ENCODE measurements around the gene PLAAT2.
A peak's percentile ranks its signal among the peaks of the same experiment; 100 is the strongest.
"Not testable (repeated sequence)": the region's sequence is repeated elsewhere in the genome, so short reads cannot be mapped to it uniquely, and the experiment has no call there.

The PLAAT2 gene

GRCh38 chr11:63574856-63575602 is 11.8 kb upstream of the PLAAT2 start:
- DNase-seq, result peak; percentile 23

DNA sequence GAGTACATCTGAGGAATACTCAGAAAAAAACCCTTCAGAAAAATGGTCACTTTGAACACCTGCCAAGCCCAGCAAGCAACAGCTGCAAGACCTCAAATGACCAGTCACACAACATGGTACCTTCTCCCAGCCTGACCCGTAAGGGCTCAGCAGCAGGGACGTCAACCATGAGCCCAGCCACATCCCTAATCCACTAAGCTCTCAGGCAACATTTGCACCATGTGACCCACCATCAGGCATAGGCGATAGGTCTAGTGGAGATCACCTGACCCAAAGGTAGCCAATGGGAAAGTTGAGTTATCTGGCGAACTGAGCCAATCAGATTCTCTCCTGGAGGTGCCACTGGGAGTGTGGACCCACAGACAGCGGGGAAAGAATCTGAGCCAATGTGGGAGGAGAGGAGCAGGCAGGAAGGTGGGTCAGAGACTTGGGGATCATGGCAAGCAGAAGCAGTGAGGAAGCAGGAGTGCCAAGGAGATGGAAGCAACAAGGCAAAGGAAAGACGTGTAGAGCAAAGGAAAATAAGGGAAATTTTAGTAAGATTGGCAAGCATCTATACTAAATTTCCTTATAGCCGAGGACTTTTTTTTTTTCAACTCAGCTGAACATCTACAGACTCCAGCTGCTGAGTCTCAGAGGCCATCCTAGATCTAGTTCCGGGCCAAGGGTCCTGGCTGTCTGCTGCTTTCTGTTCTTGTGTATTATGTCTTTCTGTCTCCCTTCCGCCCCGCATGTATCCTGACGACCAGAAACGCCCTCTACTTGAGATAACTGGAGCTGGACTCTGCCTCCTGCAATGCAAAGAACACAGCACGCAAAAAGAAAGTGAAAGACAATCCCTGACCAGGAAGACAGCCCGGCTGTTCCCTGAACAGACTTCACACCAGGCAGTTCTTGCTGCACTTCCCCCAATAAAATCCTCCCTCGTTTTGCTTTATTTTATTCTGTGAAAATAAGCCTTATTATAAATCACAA is 11.0 kb upstream of the PLAAT2 start:
- peak; percentile 24 for DNase-seq

DNA sequence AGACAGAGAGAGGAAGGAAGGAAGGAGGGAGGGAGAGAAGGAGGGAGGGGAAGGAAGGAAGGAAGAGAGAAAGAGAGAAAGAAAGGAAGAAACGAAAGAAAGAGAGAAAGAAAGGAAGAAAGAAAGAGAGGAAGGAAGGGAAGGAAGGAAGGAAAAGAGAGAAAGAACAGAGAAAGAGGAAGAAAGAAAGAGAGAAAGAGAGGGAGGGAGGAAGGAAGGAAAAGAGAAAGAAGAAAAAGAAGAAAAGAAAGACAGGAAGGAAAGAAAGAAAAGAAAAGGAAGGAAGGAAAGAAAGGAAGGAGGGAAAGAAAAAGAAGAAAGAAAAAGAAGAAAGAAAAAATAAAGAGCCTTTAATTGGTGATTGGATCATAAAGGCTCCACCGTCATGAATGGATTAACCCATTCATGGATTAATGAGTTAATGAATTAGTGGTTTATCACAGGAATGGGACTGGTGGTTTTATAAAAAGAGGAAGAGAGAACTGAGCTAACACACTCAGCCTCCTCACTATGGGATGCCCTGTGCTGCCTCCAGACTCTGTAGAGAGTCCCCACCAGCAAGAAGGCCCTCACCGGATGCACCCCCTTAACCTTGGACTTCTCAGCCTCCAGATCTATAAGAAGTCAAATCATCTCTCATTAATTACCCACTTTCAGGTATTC is 9.0 kb upstream of the PLAAT2 start:
- DNase-seq, result no peak

- no peak for DNase-seq
These were observed 6.4 kb upstream of the PLAAT2 start for GRCh38 chr11:63569570-63569969.

GRCh38 chr11:63567044-63567840 is 4.1 kb upstream of the PLAAT2 start:
- peak; percentile 58 for DNase-seq

- DNase-seq, result no peak
These were observed 1.7 kb upstream of the PLAAT2 start for GRCh38 chr11:63564784-63565350.

DNA sequence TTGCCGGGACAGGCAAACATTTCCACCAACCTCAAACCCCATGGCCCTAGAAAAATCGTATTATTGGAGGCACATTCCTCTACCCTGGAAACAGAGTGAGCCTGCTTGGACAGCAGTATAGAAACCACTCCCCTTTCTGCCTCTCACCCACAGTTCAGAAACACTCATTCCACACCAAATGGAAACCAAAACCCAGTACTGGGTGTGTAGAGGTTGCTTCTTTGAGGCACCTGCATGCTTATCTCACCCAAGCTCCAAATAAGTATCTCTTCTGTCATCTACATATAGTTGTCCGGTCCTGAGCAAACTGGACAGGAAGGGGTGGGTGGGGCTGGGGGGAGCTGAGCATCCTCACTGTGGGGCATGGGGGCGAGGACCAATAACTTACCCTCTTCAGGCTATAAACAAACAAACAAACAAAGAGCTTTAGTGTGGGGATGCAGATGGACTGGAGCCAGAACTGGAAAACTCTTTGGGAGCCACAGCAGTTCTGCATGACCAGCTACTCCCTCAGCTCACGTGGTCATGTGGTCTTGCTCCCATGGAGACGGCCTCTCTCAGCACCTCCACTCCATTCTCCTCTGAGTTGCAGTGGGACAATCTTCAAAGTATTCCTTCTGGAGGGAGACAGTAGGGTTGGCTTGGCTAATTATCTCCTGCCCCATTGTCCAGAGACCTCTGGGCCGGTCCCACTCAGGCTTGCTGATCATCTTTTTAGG is 1.0 kb upstream of the PLAAT2 start:
- peak; percentile 47 for DNase-seq

DNA sequence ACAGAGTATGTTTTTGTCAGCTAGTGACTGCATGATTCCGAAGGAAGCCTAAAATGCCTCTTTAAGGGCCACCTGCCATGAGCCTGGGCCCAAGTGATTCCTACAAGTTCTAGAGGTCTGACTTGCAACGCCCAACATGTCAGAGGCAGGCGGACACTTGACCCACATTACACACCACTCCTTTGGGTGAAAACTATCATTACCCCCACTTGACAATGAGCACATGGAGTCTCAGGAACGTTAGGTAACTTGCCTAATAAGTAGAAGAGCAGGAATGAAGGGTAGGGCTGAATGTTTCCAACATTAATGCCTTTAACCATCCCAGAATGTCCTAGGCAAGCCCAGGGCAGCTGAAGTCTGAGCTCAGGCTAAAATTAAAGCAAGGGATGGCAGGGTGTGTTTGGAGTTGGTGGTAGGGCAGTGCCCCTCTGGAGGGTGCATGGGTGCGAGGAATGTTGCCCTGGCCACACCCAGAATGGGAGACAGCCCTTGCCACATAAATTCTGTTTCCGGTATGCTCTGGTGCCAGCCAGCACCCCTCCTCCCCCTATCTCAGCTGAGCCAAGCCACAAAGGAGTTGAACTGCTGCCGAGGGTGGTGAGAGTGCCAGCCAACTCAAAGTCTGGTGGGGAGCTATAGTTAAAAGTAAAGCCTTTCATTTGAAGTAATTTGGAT is 2.5 kb downstream of the PLAAT2 start:
- no peak for DNase-seq

DNA sequence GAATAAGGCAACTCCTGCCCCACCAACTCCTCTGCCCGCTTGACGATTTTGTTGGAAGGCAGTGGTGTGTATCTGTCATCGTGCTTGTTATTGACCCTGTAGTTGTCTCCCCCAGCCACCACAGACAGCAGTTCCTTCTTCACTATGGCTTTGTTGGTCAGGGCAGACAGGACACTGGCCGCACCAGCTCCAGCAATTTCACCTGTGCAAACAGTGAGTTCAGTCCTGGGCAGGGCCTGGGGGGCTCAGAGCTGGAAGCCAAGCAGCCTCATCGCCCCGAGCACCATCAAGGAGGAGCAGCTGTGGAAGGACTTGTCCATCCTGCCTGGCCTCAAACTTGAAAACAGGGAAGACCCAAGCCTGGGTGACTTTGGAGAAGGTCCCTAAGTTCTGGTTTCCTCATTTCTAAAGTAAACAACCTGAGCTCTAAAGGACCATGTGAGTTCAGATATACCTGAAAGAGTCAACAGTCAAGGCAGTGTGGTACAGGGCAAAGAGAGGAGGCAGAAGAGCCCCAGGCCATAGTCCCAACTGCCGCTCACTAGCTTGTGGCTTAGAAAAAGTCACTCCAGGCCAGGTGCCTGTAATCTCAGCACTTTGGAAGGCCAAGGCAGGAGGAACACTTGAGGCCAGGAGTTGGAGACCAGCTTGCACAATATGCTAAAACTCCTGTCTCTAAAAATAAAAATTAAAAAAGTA is 4.6 kb downstream of the PLAAT2 start:
- DNase-seq, result no peak

GRCh38 chr11:63557570-63557969 is 5.6 kb downstream of the PLAAT2 start:
- DNase-seq, result no peak

GRCh38 chr11:63556404-63557013 is 6.7 kb downstream of the PLAAT2 start:
- no peak for DNase-seq

- DNase-seq, result no peak
These were observed 8.3 kb downstream of the PLAAT2 start for GRCh38 chr11:63554877-63555223.

GRCh38 chr11:63553759-63554158 is 9.4 kb downstream of the PLAAT2 start:
- peak; percentile 68 for DNase-seq

DNA sequence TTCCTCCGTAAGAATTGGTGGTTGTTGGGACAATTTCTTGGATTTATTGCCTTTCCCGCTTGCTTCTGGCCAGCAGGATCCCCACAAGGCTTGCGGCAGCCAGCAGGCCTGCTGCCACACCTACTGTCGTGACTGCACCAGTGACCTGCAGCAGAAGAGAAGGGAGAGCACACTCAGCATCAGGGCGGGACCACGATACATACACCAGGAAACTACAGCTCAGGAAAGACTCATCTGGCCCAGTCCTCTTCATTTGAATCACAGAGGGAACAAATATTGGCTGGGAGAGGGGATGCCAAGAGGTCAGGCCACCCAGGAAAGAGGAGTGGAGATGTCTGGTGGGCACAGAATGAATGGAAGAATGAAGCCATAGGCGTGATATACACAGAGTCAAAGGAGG is 10.3 kb downstream of the PLAAT2 start:
- no peak for DNase-seq

DNA sequence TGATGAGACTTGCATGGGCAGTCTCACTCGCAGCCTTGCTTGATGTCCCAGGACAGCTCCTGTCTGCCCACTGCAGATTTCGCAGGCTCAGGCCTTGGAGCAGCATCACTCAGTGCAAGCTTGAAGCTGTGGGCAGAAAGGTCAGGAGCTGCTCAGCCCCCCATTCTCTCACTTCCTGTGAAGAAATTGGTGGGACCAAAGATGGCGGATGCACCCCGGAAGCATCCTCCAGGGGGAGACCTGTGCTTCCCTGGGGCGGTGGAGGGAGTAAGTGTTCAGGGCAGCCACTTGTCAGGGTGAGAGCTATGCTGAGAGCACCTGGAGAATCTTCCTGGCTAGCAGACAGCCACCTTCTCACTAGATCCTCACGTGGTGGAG is 11.3 kb downstream of the PLAAT2 start:
- DNase-seq, result peak; percentile 57

GRCh38 chr11:63551091-63551888 is 11.9 kb downstream of the PLAAT2 start:
- peak; percentile 51 for DNase-seq

DNA sequence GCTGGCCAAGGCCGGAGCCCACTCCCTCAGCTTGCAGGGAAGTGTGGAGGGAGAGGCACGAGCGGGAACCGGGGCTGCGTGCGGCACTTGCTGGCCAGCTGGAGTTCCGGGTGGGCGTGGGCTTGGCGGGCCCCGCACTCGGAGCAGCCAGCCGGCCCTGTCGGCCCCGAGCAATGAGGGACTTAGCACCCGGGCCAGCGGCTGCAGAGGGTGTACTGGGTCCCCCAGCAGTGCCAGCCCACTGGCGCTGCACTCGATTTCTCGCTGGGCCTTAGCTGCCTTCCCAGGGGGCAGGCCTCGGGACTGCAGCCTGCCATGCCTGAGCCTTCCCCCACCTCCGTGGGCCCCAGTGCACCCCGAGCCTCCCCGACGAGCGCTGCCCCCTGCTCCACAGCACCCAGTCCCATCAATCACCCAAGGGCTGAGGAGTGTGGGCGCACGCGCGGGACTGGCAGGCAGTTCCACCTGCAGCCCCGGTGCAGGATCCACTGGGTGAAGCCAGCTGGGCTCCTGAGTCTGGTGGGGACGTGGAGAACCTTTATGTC is 13.0 kb downstream of the PLAAT2 start:
- DNase-seq, result not testable (repeated sequence)

DNA sequence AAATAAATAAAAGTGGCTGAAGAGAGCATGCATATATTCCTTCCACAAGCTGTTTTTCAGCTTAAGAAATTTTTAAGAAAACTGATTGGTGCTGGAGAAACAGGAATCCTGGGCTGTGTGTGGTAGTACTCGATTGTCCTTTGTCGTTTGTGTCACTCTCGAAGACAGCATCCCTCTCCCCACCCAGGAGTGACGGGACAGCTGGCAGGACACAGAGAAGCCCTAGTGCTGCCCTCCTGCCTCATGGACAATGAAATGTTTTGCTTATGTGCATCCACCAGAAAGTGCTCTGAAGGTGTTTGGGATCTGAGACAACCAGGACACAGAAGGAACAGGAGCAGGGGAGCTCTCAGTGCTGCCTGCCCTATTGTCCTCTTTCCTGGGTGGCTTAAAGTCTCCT is 13.8 kb downstream of the PLAAT2 start:
- no peak for DNase-seq

- no peak for DNase-seq
These were observed 15.0 kb downstream of the PLAAT2 start for GRCh38 chr11:63548178-63548577.

All from stimulated activated CD8-positive, alpha-beta memory T cell treated with anti-CD3 and anti-CD28 coated beads, Interleukin-4, amount 100 ng/mL, for 48 hours (primary cell).